IMR-90 (cell line): ENCODE measurements around the gene CDH23.

Source experiments
- BHLHE40 ChIP-seq: fragments of 150-350 bp; IDR thresholded peaks from 2 replicates; pipeline ENCODE4 v1.6.1; 2016; ENCODE audit warnings: mild to moderate bottlenecking, low read depth, low read length
- CHD1 ChIP-seq: IDR thresholded peaks from 2 replicates; pipeline ENCODE4 v1.6.1; 2012; ENCODE audit warnings: low read depth, low read length, improper control_type of control experiment
- MAFK ChIP-seq: IDR thresholded peaks from 2 replicates; pipeline ENCODE4 v1.6.1; 2012; ENCODE audit warnings: low read depth, low read length, improper control_type of control experiment
- MAZ ChIP-seq: IDR thresholded peaks from 2 replicates; pipeline ENCODE4 v1.6.1; 2012; ENCODE audit warnings: low read depth, mild to moderate bottlenecking, low read length, improper control_type of control experiment, moderate library complexity, borderline replicate concordance
- MXI1 ChIP-seq: IDR thresholded peaks from 2 replicates; pipeline ENCODE4 v1.6.1; 2012; ENCODE audit warnings: low read depth, mild to moderate bottlenecking, low read length, moderate library complexity, borderline replicate concordance
- POLR2A ChIP-seq: IDR thresholded peaks from 2 replicates; pipeline ENCODE4 v1.6.1; 2012; ENCODE audit warnings: mild to moderate bottlenecking, low read depth, low read length
- RAD21 ChIP-seq: IDR thresholded peaks from 2 replicates; pipeline ENCODE4 v1.6.1; 2012; ENCODE audit warnings: low read length, improper control_type of control experiment
- RCOR1 ChIP-seq: IDR thresholded peaks from 2 replicates; pipeline ENCODE4 v1.6.1; 2012; ENCODE audit warnings: mild to moderate bottlenecking, low read length, improper control_type of control experiment; ENCODE audit not compliant: insufficient replicate concordance
- RFX5 ChIP-seq: IDR thresholded peaks from 2 replicates; pipeline ENCODE4 v1.8.0; 2012; ENCODE audit warnings: low read depth, mild to moderate bottlenecking, low read length, moderate library complexity
- SMC3 ChIP-seq: fragments of 150-350 bp; IDR thresholded peaks from 2 replicates; pipeline ENCODE4 v1.6.1; 2016; ENCODE audit warnings: low read depth, mild to moderate bottlenecking, antibody characterized with exemption, low read length, moderate library complexity
- TF ChIP-seq, protein P1 (sequence below): conservative IDR thresholded peaks from 2 replicates; pipeline ENCODE4 v1.5.1; 2012; ENCODE audit warnings: mild to moderate bottlenecking, low read depth, low read length, improper control_type of control experiment
- TF ChIP-seq, protein P2 (sequence below): fragments of 150-350 bp; IDR thresholded peaks from 2 replicates; pipeline ENCODE4 v1.6.1; 2016; ENCODE audit warnings: low read depth, mild to moderate bottlenecking, low read length, moderate library complexity, borderline replicate concordance

DNA sequence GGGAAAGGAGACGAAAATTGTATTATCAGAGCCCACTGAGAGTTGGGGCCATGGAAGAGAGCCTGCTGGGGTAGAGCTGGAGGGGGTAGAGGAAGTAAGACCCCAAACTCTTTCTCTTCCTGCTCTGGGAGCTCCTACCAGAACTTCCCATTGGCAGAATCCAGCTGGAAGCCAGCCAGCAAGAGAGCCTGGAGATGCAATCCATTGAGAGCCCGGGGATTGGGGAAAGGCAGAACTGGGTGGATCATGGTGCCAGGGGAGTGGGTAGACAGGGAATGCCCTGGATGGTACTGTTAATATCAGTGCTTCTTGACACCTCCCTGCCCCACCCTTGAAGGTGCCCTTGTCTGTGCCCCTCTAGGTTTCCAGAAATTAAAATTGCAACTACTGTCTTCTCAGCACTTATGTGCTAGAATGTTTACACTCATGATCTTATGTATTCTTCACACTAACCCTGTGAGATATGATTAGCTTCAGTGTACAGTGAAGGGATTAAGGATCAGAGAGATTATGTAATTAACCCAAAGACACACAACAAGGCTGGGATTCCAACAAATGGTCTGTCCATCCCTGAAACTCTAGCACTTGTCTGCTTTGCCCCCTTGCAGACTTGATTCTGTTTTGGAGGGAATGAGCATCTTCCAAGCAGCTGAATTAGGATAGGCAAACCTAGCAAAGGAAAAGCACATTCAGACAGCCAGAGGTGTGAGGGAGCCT is 168.7 kb downstream of the CDH23 start:
- TF ChIP-seq MAZ, result no peak
- no peak for TF ChIP-seq POLR2A
- no peak for TF ChIP-seq SMC3
- TF ChIP-seq, protein P1, sequence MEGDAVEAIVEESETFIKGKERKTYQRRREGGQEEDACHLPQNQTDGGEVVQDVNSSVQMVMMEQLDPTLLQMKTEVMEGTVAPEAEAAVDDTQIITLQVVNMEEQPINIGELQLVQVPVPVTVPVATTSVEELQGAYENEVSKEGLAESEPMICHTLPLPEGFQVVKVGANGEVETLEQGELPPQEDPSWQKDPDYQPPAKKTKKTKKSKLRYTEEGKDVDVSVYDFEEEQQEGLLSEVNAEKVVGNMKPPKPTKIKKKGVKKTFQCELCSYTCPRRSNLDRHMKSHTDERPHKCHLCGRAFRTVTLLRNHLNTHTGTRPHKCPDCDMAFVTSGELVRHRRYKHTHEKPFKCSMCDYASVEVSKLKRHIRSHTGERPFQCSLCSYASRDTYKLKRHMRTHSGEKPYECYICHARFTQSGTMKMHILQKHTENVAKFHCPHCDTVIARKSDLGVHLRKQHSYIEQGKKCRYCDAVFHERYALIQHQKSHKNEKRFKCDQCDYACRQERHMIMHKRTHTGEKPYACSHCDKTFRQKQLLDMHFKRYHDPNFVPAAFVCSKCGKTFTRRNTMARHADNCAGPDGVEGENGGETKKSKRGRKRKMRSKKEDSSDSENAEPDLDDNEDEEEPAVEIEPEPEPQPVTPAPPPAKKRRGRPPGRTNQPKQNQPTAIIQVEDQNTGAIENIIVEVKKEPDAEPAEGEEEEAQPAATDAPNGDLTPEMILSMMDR, result no peak
- no peak for TF ChIP-seq RFX5
- no peak for TF ChIP-seq MAFK
- TF ChIP-seq, protein P2, sequence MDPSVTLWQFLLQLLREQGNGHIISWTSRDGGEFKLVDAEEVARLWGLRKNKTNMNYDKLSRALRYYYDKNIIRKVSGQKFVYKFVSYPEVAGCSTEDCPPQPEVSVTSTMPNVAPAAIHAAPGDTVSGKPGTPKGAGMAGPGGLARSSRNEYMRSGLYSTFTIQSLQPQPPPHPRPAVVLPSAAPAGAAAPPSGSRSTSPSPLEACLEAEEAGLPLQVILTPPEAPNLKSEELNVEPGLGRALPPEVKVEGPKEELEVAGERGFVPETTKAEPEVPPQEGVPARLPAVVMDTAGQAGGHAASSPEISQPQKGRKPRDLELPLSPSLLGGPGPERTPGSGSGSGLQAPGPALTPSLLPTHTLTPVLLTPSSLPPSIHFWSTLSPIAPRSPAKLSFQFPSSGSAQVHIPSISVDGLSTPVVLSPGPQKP, result no peak
- TF ChIP-seq RAD21, result no peak
- TF ChIP-seq RCOR1, result no peak
- no peak for TF ChIP-seq CHD1
- TF ChIP-seq MXI1, result no peak
- no peak for TF ChIP-seq BHLHE40
